Measurements from ENCODE around the gene FAM222B. TPM values are rescaled to one million over a fixed set of nuclear protein-coding genes. Genes with fewer than 3 reads are reported as not detected.

FAM222B gene
- total RNA-seq, 3 donors from 2014 or later, result 9.7 to 12.0 (median 10.5) TPM

DNA sequence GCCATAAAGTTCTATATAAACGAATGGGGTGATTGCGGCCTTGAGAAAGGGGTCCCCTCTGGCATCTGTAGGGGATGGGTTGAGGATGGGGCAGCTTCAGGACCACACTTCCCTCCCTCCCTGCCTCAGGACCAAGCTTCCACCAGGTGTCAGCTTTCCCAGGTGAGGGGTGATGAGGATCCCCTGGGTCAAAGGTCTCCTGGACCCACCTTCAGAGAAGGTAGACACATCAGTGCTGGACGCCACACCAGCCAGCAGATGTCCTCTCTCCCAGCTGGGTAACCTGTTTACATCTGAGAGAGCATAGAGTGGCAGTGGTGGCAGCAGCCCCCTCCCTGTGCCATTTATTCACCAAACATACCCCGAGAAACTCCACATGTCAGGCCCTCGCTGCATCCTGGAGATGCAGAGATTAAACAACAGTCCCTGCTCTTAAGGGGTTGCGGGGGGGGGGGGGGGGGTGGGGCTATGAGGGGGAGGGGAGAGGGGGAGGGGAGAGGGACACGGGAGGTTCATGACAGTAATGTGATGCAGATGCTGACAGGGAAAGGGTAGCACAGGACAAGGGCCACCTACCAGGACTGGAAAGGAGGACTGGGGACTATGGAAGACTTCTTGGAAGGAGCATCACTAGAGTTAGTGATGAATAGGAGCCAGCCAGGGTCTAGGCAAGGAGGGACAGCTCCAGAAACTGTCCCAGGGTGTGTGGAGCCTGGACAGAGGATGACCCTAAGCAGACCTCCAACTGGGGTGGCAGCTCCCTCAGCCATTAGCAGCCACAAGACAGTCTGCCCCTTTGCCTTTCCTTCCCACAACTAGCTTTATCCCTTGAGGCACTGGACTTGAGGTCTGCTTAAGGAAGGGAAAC lies 135.9 kb downstream of the FAM222B start:
- no peak for DNase-seq (ENCODE audit: low spot score in 2 of 2)
- Histone ChIP-seq H3K9me3 (no peaks in the 10 kb centered on the region), H3K27ac (no peak overlapping the region), H3K27me3 (no peaks in the 10 kb centered on the region), H3K36me3 (peaks cover 6% of the 10 kb centered on the region), H3K4me3 (no peak overlapping the region), H3K4me1 (no peaks in the 10 kb centered on the region)
- intact Hi-C loops (cut with DNase I; ENCODE audit: low total_unique reads), result no loop called here
- TF ChIP-seq, protein P1, sequence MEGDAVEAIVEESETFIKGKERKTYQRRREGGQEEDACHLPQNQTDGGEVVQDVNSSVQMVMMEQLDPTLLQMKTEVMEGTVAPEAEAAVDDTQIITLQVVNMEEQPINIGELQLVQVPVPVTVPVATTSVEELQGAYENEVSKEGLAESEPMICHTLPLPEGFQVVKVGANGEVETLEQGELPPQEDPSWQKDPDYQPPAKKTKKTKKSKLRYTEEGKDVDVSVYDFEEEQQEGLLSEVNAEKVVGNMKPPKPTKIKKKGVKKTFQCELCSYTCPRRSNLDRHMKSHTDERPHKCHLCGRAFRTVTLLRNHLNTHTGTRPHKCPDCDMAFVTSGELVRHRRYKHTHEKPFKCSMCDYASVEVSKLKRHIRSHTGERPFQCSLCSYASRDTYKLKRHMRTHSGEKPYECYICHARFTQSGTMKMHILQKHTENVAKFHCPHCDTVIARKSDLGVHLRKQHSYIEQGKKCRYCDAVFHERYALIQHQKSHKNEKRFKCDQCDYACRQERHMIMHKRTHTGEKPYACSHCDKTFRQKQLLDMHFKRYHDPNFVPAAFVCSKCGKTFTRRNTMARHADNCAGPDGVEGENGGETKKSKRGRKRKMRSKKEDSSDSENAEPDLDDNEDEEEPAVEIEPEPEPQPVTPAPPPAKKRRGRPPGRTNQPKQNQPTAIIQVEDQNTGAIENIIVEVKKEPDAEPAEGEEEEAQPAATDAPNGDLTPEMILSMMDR (IDR thresholded peaks at IDR 0.05), result no peak
- TF ChIP-seq POLR2AphosphoS5 (IDR thresholded peaks at IDR 0.05), result no peak

Other genes starting within 250 kb of the FAM222B start
- gene SPAG5, start 243.8 kb downstream of the FAM222B start, total RNA-seq, result 1 to 10 TPM; 3.3 to 5.8 (median 4.1) TPM
- 10 to 100 TPM in 2 of 3 donors, 1 to 10 TPM in 1; 9.3 to 11.1 (median 11.0) TPM for gene RSKR, start 228.6 kb downstream of the FAM222B start, total RNA-seq
- gene BLTP2, start 197.6 kb downstream of the FAM222B start, total RNA-seq, result 100 to 1,000 TPM; 107 to 131 (median 107) TPM
- gene SDF2, start 180.9 kb downstream of the FAM222B start, total RNA-seq, result 10 to 100 TPM; 38.1 to 66.6 (median 54.1) TPM
- 10 to 100 TPM; 62.6 to 69.9 (median 66.7) TPM for gene SUPT6H, start 180.6 kb downstream of the FAM222B start, total RNA-seq
- gene PROCA1, start 130.9 kb downstream of the FAM222B start, total RNA-seq, result 1 to 10 TPM; 1.6 to 2.3 (median 1.6) TPM
- gene RAB34, start 124.9 kb downstream of the FAM222B start, total RNA-seq, result 100 to 1,000 TPM; 105 to 129 (median 123) TPM
- gene RPL23A, start 122.8 kb downstream of the FAM222B start, total RNA-seq, result 100 to 1,000 TPM; 491 to 945 (median 754) TPM
- 1 to 10 TPM; 2.4 to 8.3 (median 3.9) TPM for gene TLCD1, start 116.6 kb downstream of the FAM222B start, total RNA-seq
- 1 to 10 TPM; 2.9 to 5.3 (median 2.9) TPM for gene NEK8, start 114.0 kb downstream of the FAM222B start, total RNA-seq
- gene TRAF4, start 98.8 kb downstream of the FAM222B start, total RNA-seq, result 10 to 100 TPM; 12.3 to 63.6 (median 48.9) TPM
- gene ERAL1, start 12.2 kb upstream of the FAM222B start, total RNA-seq, result 10 to 100 TPM; 24.3 to 51.2 (median 26.4) TPM
- gene FLOT2, start 54.9 kb upstream of the FAM222B start, total RNA-seq, result 10 to 100 TPM; 49.8 to 78.3 (median 56.9) TPM
- gene DHRS13, start 60.3 kb upstream of the FAM222B start, total RNA-seq, result 10 to 100 TPM in 2 of 3 donors, 1 to 10 TPM in 1; 3.2 to 20.6 (median 14.2) TPM
- 10 to 100 TPM; 32.2 to 42.9 (median 40.3) TPM for gene PHF12, start 108.7 kb upstream of the FAM222B start, total RNA-seq
- not detected for gene SEZ6, start 163.2 kb upstream of the FAM222B start, total RNA-seq
- 1 to 10 TPM; 1.3 to 3.0 (median 2.9) TPM for gene PIPOX, start 200.4 kb upstream of the FAM222B start, total RNA-seq